HG03039 (cell line): ENCODE data around the gene CWF19L2.
"Not testable (repeated sequence)": the region's sequence is repeated elsewhere in the genome, so short reads cannot be mapped to it uniquely, and the experiment has no call there.

Experiments
- ATAC-seq: cut with Tn5 transposase; IDR thresholded peaks from one replicate; pipeline ENCODE4 v1.9.1; 2021; ENCODE audit warnings: mild to moderate bottlenecking, moderate library complexity; ENCODE audit not compliant: unreplicated experiment

Gene CWF19L2

GRCh38 chr11:107457558-107458271 is at the start of gene CWF19L2:
TSS of gene CWF19L2 (minus strand) at chr11:107457825. CDS start at chr11:107457816, 9 bp downstream.
- peak; percentile 97 for ATAC-seq

- ATAC-seq: no peak
Measured at GRCh38 chr11:107505647-107506225, 48.1 kb upstream of the CWF19L2 start.

DNA sequence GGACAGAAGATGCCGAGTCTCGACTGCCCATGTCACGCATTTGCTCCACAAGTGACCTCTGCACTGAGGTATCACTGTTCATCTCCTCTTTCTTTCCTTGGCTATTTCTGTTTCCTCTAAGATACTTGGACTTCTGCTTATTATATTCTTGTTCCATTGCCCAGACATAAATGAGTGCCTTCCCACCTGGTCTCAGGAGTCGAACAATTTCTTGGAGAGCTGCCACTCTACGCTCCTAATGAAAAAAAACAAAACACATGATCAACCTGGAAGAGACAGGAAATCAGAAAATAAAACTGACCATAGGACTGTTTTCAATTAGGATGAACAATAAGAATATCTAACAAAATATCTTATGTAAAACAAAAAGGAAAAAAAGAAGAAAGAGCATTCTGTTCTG is 47.4 kb upstream of the CWF19L2 start:
- no peak for ATAC-seq

- ATAC-seq: no peak
Measured at GRCh38 chr11:107501713-107502112, 44.1 kb upstream of the CWF19L2 start.

DNA sequence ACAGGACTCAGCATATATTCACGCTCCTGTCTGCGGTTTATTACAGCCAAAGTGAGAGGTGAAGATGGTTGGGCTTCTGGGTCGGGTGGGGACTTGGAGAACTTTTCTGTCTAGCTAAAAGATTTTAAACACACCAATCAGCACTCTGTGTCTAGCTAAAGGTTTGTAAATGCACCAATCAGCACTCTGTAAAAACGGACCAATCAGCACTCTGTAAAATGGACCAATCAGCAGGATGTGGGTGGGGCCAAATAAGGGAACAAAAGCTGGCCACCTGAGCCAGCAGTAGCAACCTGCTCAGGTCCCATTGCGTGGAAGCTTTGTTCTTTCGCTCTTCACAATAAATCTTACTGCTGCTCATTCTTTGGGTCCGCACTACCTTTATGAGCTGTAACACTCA is 39.7 kb upstream of the CWF19L2 start:
- not testable (repeated sequence) for ATAC-seq

GRCh38 chr11:107496011-107496410 is 38.4 kb upstream of the CWF19L2 start:
- ATAC-seq: no peak

DNA sequence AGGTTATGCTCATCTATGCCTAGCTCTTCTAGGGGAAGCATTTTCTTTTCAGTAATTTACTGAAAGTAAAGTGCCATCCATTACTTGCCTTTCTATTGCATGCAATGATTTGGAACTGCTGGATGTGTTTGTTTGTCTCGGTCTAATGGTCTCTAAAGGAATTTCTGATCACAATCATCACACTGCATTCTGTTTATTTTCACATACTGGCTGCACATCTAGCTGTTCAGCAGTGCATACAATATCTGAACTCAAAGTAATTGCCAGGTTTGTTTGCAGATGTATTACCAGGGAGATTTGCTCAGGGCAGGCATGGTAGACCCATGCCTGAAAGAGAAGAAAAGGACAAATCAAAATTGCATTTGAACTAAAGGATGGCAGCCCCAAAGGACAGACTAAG is 36.4 kb upstream of the CWF19L2 start:
- no peak for ATAC-seq

- ATAC-seq: no peak
Measured at GRCh38 chr11:107493117-107493516, 35.5 kb upstream of the CWF19L2 start.

DNA sequence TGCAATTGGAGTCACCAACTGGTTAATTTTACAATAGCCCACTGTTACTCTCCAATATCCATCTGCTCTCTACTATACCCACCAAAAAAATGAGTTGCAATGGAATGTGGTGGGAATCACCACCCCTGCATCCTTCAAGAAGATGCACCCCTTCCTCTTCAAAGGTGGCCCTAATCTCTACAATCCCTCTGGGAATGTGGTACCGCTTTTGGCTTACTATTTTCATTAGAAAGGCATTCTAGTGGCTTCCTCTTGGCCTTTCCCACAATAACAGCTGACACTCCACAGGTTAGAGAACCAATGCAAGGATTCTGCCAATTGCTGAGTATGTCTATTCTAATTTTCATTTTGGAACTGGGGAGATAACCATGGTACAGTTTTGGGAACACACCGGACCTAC is 33.2 kb upstream of the CWF19L2 start:
- ATAC-seq: no peak

- no peak for ATAC-seq
Measured at GRCh38 chr11:107482234-107482633, 24.6 kb upstream of the CWF19L2 start.

- ATAC-seq: no peak
Measured at GRCh38 chr11:107478922-107479321, 21.3 kb upstream of the CWF19L2 start.

DNA sequence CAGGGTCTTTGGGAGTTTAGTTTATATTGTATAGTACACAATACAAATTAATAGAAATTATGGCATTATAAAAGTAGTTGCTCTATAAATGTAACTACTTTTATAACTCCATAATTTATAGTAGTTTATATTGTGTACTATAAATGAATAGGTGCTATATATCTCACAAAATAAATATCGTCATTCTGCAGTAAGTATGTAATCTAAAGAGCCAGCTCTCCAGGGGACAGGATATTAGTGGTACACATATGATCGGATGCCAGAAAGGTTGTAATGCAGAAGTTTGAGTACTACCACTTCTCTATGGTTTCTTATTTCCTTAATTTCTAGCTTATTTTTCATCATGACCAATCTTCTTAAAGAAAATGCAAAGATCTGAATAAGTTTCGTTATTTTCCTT is 20.2 kb upstream of the CWF19L2 start:
- no peak for ATAC-seq

DNA sequence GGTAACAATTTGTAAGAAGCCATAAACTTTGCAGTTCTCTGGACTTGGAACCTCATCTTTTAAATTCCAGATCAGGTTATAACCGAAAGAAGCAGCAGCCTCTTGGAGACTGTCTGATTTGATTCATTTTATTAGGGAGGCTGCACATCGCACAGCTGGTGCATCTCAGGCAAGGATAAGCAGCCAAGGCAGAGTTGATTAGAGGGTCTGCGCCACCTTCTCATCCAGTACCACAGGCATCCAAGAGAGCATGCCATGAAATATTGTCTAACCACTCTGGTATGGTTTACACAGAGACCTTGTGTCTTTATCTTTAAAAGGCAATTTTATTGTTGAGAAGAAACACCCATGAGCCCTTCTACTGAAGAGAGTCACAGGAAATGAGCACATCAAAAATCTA is 16.2 kb upstream of the CWF19L2 start:
- no peak for ATAC-seq

DNA sequence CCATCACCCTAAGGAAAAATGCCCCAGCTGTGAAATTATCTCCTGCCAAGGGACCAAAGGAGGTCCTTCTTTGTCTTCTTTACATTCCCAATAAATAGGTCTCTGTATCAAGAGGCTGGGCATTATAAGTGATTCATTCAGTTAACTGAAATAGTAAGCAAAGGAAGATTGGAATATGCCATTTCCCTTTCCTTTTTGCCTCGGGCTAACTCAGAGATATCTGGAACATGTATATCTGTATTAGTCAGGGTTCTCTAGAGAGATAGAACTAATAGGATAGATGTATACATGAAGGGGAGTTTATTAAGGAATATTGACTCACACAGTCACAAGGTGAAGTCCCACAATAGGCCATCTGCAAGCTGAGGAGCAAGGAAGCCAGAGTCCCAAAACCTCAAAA is 15.3 kb upstream of the CWF19L2 start:
- ATAC-seq: no peak

GRCh38 chr11:107468596-107468995 is 11.0 kb upstream of the CWF19L2 start:
- ATAC-seq: no peak

GRCh38 chr11:107467696-107468095 is 10.1 kb upstream of the CWF19L2 start:
- no peak for ATAC-seq

DNA sequence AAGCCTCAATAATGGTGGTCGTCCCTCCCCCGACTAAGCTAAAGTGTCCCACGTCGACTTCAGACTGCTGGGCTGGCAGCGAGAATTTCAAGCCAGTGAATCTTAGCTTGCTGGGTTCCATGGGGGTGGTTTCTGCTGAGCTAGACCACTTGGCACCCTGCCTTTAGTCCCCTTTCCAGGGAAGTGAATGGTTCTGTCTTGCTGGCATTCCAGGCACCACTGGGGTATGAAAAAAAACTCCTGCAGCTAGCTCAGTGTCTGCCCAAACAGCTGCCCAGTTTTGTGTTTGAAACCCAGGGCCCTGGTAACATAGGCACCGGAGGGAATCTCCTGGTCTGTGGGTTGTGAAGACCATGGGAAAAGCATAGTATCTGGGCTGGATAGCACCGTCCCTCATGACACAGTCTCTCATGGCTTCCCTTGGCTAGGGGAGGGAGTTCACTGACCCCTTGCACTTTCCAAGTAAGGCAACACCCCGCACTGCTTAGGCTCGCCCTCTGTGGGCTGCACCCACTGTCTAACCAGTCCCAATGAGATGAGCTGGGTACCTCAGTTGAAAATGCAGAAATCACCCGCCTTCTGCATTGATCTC is 8.7 kb upstream of the CWF19L2 start:
- ATAC-seq: not testable (repeated sequence)

GRCh38 chr11:107457205-107457557 is 444 bp downstream of the CWF19L2 start:
- ATAC-seq: peak; percentile 26

- ATAC-seq: no peak
Measured at GRCh38 chr11:107453594-107454286, 3.9 kb downstream of the CWF19L2 start.

DNA sequence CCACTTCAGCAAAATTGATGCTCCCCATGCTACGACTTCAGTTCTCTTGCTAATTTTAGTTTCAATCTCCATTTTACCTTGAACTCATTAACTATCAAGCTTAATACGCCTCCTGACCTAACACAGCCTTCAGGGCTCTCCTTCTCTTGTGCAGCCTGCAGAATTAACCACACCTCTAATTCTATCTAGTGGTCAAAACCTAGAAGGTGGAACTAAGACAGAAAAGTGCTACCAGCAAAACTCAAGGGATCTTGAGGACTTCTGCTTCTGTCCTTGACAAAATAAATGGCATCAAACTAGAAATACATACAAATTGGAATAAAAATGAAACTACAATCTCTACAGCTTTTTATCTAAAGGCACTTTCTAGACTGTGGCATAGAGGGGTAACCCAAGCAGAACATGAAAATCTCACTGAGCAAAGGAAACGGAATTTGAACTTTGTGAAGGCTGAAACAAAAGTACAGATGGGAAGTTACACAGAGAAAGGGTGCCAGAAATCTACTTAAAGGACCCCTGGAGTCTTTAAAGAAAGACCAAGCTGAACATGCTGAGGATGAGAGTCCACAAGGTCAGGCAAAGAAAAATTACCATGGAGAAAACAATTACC is 10.7 kb downstream of the CWF19L2 start:
- no peak for ATAC-seq

DNA sequence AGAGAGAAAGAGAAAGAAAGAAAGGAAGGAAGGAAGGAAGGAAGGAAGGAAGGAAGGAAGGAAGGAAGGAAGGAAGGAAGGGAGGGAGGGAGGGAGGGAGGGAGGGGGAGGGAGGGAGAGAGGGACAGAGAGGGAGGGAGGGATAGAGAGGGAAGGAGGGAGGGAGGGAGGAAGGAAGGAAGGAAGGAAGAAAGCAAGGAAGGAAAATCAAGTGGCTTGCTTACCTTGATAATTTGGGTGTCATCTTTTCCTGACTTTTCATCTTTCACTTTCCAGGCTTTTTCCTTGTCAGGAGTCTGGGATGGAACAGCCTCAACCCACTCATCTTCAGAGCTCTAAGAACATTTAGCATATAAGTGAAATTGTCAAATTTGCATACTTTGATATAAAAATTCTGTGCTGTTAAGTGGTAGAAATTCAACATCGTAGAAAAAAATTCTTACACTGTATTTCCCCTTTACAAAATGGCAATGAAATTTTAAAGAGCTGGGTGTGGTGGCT is 14.9 kb downstream of the CWF19L2 start:
- no peak for ATAC-seq
